GM04503 (cell line): ENCODE measurements around the gene VSTM1.
A peak's percentile ranks its signal among the peaks of the same experiment; 100 is the strongest.
"Not testable (repeated sequence)": the region's sequence is repeated elsewhere in the genome, so short reads cannot be mapped to it uniquely, and the experiment has no call there.

Experiments
- DNase-seq: peaks from one replicate; pipeline ENCODE4 v3.0.0-alpha.2; 2012; ENCODE audit warnings: low read depth

Gene VSTM1

GRCh38 chr19:54073829-54074228 lies 10.1 kb upstream of the VSTM1 start:
- DNase-seq = no peak

- no peak for DNase-seq
Observed at GRCh38 chr19:54069470-54069869, 5.8 kb upstream of the VSTM1 start.

GRCh38 chr19:54062643-54063042 lies 1.1 kb downstream of the VSTM1 start:
- DNase-seq = no peak

- DNase-seq = no peak
Observed at GRCh38 chr19:54047616-54048015, 16.1 kb downstream of the VSTM1 start.

- no peak for DNase-seq
Observed at GRCh38 chr19:54045771-54046170, 17.9 kb downstream of the VSTM1 start.

GRCh38 chr19:54042989-54043388 lies 20.7 kb downstream of the VSTM1 start:
- no peak for DNase-seq

- DNase-seq = no peak
Observed at GRCh38 chr19:54041969-54042606, 21.6 kb downstream of the VSTM1 start.

- DNase-seq = no peak
Observed at GRCh38 chr19:54040003-54040402, 23.7 kb downstream of the VSTM1 start.

- DNase-seq = not testable (repeated sequence)
Observed at GRCh38 chr19:54036542-54036941, 27.2 kb downstream of the VSTM1 start.

GRCh38 chr19:54035215-54036178 lies 28.2 kb downstream of the VSTM1 start:
- DNase-seq = peak; percentile 83

- no peak for DNase-seq
Observed at GRCh38 chr19:54030895-54031586, 32.7 kb downstream of the VSTM1 start.

GRCh38 chr19:54029930-54030490 lies 33.7 kb downstream of the VSTM1 start:
- DNase-seq = no peak

GRCh38 chr19:54029301-54029700 lies 34.4 kb downstream of the VSTM1 start:
- no peak for DNase-seq

GRCh38 chr19:54026656-54027055 lies 37.0 kb downstream of the VSTM1 start:
- no peak for DNase-seq

GRCh38 chr19:54024660-54025059 lies 39.0 kb downstream of the VSTM1 start:
- no peak for DNase-seq

GRCh38 chr19:54023191-54023590 lies 40.5 kb downstream of the VSTM1 start:
- DNase-seq = no peak

- no peak for DNase-seq
Observed at GRCh38 chr19:54021932-54022331, 41.8 kb downstream of the VSTM1 start.

GRCh38 chr19:54021363-54021762 lies 42.3 kb downstream of the VSTM1 start:
- no peak for DNase-seq

GRCh38 chr19:54017261-54017660 lies 46.4 kb downstream of the VSTM1 start:
- no peak for DNase-seq

GRCh38 chr19:54014920-54015560 lies 48.7 kb downstream of the VSTM1 start:
- no peak for DNase-seq

GRCh38 chr19:54013866-54014265 lies 49.8 kb downstream of the VSTM1 start:
- DNase-seq = no peak
